ENCODE results near the gene FES.
"Not testable (repeated sequence)": the region's sequence is repeated elsewhere in the genome, so short reads cannot be mapped to it uniquely, and the experiment has no call there.

The FES gene

GRCh38 chr15:90883976-90884718, at the start of gene FES:
Gene FES (plus strand): TSS chr15:90884504. CDS start chr15:90885046, 542 bp downstream.
- DNase-seq (ENCODE audit: low read depth, low spot score): no peak

- DNase-seq (ENCODE audit: low read depth, low spot score): no peak
These were observed 49.7 kb upstream of the FES start for GRCh38 chr15:90834626-90835025.

- no peak for DNase-seq (ENCODE audit: low read depth, low spot score)
These were observed 47.9 kb upstream of the FES start for GRCh38 chr15:90836296-90836871.

- DNase-seq (ENCODE audit: low read depth, low spot score): no peak
These were observed 47.2 kb upstream of the FES start for GRCh38 chr15:90837094-90837493.

GRCh38 chr15:90838139-90838538, 46.2 kb upstream of the FES start:
- DNase-seq (ENCODE audit: low read depth, low spot score): no peak

GRCh38 chr15:90838544-90838943, 45.8 kb upstream of the FES start:
- DNase-seq (ENCODE audit: low read depth, low spot score): no peak

GRCh38 chr15:90839187-90840071, 44.9 kb upstream of the FES start:
- DNase-seq (ENCODE audit: low read depth, low spot score): no peak

GRCh38 chr15:90840157-90840855, 44.0 kb upstream of the FES start:
- DNase-seq (ENCODE audit: low read depth, low spot score): no peak

- no peak for DNase-seq (ENCODE audit: low read depth, low spot score)
These were observed 43.4 kb upstream of the FES start for GRCh38 chr15:90840954-90841353.

GRCh38 chr15:90844696-90845095, 39.6 kb upstream of the FES start:
- no peak for DNase-seq (ENCODE audit: low read depth, low spot score)

GRCh38 chr15:90845201-90845949, 38.9 kb upstream of the FES start:
- no peak for DNase-seq (ENCODE audit: low read depth, low spot score)

GRCh38 chr15:90849424-90849823, 34.9 kb upstream of the FES start:
- DNase-seq (ENCODE audit: low read depth, low spot score): not testable (repeated sequence)

- no peak for DNase-seq (ENCODE audit: low read depth, low spot score)
These were observed 33.2 kb upstream of the FES start for GRCh38 chr15:90851114-90851513.

GRCh38 chr15:90851940-90852339, 32.4 kb upstream of the FES start:
- no peak for DNase-seq (ENCODE audit: low read depth, low spot score)

GRCh38 chr15:90855139-90855538, 29.2 kb upstream of the FES start:
- no peak for DNase-seq (ENCODE audit: low read depth, low spot score)

GRCh38 chr15:90857337-90857736, 27.0 kb upstream of the FES start:
- no peak for DNase-seq (ENCODE audit: low read depth, low spot score)

- DNase-seq (ENCODE audit: low read depth, low spot score): no peak
These were observed 26.3 kb upstream of the FES start for GRCh38 chr15:90857883-90858443.

- DNase-seq (ENCODE audit: low read depth, low spot score): no peak
These were observed 24.8 kb upstream of the FES start for GRCh38 chr15:90859234-90860131.

- DNase-seq (ENCODE audit: low read depth, low spot score): no peak
These were observed 23.9 kb upstream of the FES start for GRCh38 chr15:90860450-90860849.

Measured in smooth muscle cell of the brain vasculature (primary cell).